ENCODE results near the gene GOLM1. TPM values are rescaled to one million over a fixed set of nuclear protein-coding genes. Genes with fewer than 3 reads are reported as not detected.

GOLM1 gene
- total and polyA plus RNA-seq, 2 of the 4 experiments (the other 2 are of a cell fraction): 54.8 to 59.2 TPM

DNA sequence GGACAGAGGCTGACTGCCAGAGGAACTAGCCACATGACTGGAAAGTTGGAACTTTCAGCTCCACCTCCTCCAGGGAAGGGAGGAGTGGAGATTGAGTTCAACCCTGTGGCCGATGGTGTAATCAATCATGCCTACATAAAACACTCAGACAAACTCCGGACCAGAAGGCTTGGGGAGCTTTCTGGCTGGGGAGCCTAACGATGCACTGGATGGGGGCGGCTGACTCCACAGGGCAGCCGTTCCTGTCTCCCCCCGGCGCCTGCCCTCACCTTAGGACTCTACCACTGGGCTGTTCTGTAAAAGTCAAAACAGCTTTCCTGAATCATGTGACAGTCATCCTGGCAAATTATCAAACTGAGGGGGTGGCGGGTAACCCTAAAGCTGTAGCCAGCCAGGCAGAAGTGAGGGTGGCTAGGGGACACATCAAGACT is 58.0 kb downstream of the GOLM1 start:
- TF ChIP-seq BHLHE40 (IDR thresholded peaks at IDR 0.05; ENCODE audit: low read depth, low read length) (no peak), MXI1 (IDR thresholded peaks at IDR 0.05; ENCODE audit: borderline replicate concordance, low read depth, low read length) (no peak), RCOR1 (IDR thresholded peaks at IDR 0.05; ENCODE audit: insufficient replicate concordance, low read length) (no peak), MAZ (IDR thresholded peaks at IDR 0.05; ENCODE audit: borderline replicate concordance, low read depth, low read length) (no peak), RAD21 (IDR thresholded peaks at IDR 0.05; ENCODE audit: low read length) (no peak), SMC3 (IDR thresholded peaks at IDR 0.05; ENCODE audit: low read depth, low read length) (no peak), CHD1 (IDR thresholded peaks at IDR 0.05; ENCODE audit: low read depth, low read length) (no peak), RFX5 (IDR thresholded peaks at IDR 0.05; ENCODE audit: low read depth, low read length) (no peak), FOS (IDR thresholded peaks at IDR 0.05; ENCODE audit: low read depth, low read length) (no peak), POLR2A (IDR thresholded peaks at IDR 0.05; ENCODE audit: low read depth, low read length) (no peak), MAFK (IDR thresholded peaks at IDR 0.05; ENCODE audit: low read depth, low read length) (no peak), CEBPB (IDR thresholded peaks at IDR 0.05; ENCODE audit: low read depth, low read length) (no peak), NFE2L2 (IDR thresholded peaks at IDR 0.05; ENCODE audit: low read depth, low read length) (no peak)
- TF ChIP-seq, protein P1, sequence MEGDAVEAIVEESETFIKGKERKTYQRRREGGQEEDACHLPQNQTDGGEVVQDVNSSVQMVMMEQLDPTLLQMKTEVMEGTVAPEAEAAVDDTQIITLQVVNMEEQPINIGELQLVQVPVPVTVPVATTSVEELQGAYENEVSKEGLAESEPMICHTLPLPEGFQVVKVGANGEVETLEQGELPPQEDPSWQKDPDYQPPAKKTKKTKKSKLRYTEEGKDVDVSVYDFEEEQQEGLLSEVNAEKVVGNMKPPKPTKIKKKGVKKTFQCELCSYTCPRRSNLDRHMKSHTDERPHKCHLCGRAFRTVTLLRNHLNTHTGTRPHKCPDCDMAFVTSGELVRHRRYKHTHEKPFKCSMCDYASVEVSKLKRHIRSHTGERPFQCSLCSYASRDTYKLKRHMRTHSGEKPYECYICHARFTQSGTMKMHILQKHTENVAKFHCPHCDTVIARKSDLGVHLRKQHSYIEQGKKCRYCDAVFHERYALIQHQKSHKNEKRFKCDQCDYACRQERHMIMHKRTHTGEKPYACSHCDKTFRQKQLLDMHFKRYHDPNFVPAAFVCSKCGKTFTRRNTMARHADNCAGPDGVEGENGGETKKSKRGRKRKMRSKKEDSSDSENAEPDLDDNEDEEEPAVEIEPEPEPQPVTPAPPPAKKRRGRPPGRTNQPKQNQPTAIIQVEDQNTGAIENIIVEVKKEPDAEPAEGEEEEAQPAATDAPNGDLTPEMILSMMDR (conservative IDR thresholded peaks at IDR 0.05; ENCODE audit: low read depth, low read length): no peak
- TF ChIP-seq, protein P2, sequence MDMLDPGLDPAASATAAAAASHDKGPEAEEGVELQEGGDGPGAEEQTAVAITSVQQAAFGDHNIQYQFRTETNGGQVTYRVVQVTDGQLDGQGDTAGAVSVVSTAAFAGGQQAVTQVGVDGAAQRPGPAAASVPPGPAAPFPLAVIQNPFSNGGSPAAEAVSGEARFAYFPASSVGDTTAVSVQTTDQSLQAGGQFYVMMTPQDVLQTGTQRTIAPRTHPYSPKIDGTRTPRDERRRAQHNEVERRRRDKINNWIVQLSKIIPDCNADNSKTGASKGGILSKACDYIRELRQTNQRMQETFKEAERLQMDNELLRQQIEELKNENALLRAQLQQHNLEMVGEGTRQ (IDR thresholded peaks at IDR 0.05; ENCODE audit: low read depth, low read length): no peak
- TF ChIP-seq, protein P3, sequence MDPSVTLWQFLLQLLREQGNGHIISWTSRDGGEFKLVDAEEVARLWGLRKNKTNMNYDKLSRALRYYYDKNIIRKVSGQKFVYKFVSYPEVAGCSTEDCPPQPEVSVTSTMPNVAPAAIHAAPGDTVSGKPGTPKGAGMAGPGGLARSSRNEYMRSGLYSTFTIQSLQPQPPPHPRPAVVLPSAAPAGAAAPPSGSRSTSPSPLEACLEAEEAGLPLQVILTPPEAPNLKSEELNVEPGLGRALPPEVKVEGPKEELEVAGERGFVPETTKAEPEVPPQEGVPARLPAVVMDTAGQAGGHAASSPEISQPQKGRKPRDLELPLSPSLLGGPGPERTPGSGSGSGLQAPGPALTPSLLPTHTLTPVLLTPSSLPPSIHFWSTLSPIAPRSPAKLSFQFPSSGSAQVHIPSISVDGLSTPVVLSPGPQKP (IDR thresholded peaks at IDR 0.05; ENCODE audit: borderline replicate concordance, low read depth, low read length): no peak
- no peak overlapping the region for H3K4me3 ChIP-seq (ENCODE audit: insufficient read depth, low read depth, low read length)
- no peak overlapping the region for H3K56ac ChIP-seq (ENCODE audit: extremely low read depth, insufficient read depth, low read length)
- H3K14ac ChIP-seq (replicated peaks; ENCODE audit: low read depth, low read length): no peak overlapping the region
- intact Hi-C loops (cut with micrococcal nuclease): loop anchor here (2.0 to 10.0 kb wide), 2 partner anchors 57 to 233 kb away; partner anchors contain the start of gene GOLM1
- peaks cover 5% of the 10 kb centered on the region; the same call in 1 of the 2 replicates for H3K4me1 ChIP-seq (ENCODE audit: control insufficient read depth, insufficient read depth, low read length)
- no peak overlapping the region for H2AK5ac ChIP-seq (ENCODE audit: low read depth, low read length)
- no peak overlapping the region for H3K4me2 ChIP-seq (ENCODE audit: low read depth, low read length)
- in situ Hi-C loops (cut with MboI; ENCODE audit: low sequenced_read_pairs): no loop called here
- peaks cover 4% of the 10 kb centered on the region; the same call in 1 of the 2 replicates for H3K36me3 ChIP-seq (ENCODE audit: control insufficient read depth, insufficient read depth, low read length)
- H4K20me1 ChIP-seq (ENCODE audit: insufficient read depth, low read length): no peaks in the 10 kb centered on the region
- no peaks in the 10 kb centered on the region; a peak in 1 of 4 replicates for H3K79me1 ChIP-seq (ENCODE audit: low read depth in 1 of 2, low read length in 2 of 2)
- no peak overlapping the region for H3K9ac ChIP-seq (ENCODE audit: low read depth, low read length)
- H2BK5ac ChIP-seq (ENCODE audit: low read depth, low read length, poor library complexity, severe bottlenecking): no peak overlapping the region
- ChIA-PET POLR2A (ENCODE audit: unreplicated experiment) (no interaction called here), CTCF (no interaction called here)
- H3K9me3 ChIP-seq (ENCODE audit: control insufficient read depth, insufficient read depth, low read length): no peaks in the 10 kb centered on the region
- H3K18ac ChIP-seq (ENCODE audit: low read depth, low read length): no peak overlapping the region
- H3K27me3 ChIP-seq (ENCODE audit: control insufficient read depth, insufficient read depth, low read length): no peaks in the 10 kb centered on the region
- H4K91ac ChIP-seq (ENCODE audit: insufficient read depth, low read depth, low read length): no peak overlapping the region
- H2AK9ac ChIP-seq (replicated peaks; ENCODE audit: low read depth, low read length, poor library complexity): no peak overlapping the region
- 33% methylated on average over 1 of the region's 8 CpGs; no CpG with 5 or more reads in 1 of the 2 experiments for WGBS, 2 experiments (ENCODE audit: extremely low coverage in 2 of 2, insufficient read length in 1 of 2)
- H3K4ac ChIP-seq (ENCODE audit: low read depth, low read length): no peak overlapping the region
- DNase-seq: peak; percentile 61
- H3K27ac ChIP-seq (ENCODE audit: insufficient read depth, low read length): no peak overlapping the region
- no peak overlapping the region for H4K5ac ChIP-seq (ENCODE audit: low read depth, low read length)
- peak; percentile 76 for ATAC-seq (ENCODE audit: low read depth)
- dilution Hi-C loops (cut with HindIII; ENCODE audit: low sequenced_read_pairs, unreplicated experiment): no loop called here
- no peak overlapping the region for H3K23ac ChIP-seq (ENCODE audit: low read depth, low read length)
- no TSS peak for BruUV-seq (replicated peaks)
- H2BK120ac ChIP-seq (ENCODE audit: low read depth, low read length): no peak overlapping the region
- peak overlapping the region; percentile 4 for H2AFZ ChIP-seq (replicated peaks; ENCODE audit: low read length, poor library complexity)
- H2BK20ac ChIP-seq (ENCODE audit: low read depth, low read length): no peak overlapping the region
- H3K9me1 ChIP-seq (ENCODE audit: insufficient read depth, low read length): peaks cover 6% of the 10 kb centered on the region
- no peak overlapping the region for H2BK15ac ChIP-seq (ENCODE audit: low read depth, low read length)
- H4K8ac ChIP-seq (ENCODE audit: low read depth in 2 of 2, low read length in 2 of 2): no peak overlapping the region

Measured in IMR-90 (cell line).